GM20000 (cell line): ENCODE measurements around the gene PTPRT.

Source experiments
- DNase-seq: peaks from one replicate; pipeline ENCODE4 v3.0.0; 2012; ENCODE audit warnings: low spot score
- TF ChIP-seq, protein P1 (sequence below): IDR thresholded peaks from 2 replicates; pipeline ENCODE4 v1.5.1; 2012; ENCODE audit warnings: mild to moderate bottlenecking, control low read depth; ENCODE audit errors: extremely low read depth, missing control alignments

The PTPRT gene

DNA sequence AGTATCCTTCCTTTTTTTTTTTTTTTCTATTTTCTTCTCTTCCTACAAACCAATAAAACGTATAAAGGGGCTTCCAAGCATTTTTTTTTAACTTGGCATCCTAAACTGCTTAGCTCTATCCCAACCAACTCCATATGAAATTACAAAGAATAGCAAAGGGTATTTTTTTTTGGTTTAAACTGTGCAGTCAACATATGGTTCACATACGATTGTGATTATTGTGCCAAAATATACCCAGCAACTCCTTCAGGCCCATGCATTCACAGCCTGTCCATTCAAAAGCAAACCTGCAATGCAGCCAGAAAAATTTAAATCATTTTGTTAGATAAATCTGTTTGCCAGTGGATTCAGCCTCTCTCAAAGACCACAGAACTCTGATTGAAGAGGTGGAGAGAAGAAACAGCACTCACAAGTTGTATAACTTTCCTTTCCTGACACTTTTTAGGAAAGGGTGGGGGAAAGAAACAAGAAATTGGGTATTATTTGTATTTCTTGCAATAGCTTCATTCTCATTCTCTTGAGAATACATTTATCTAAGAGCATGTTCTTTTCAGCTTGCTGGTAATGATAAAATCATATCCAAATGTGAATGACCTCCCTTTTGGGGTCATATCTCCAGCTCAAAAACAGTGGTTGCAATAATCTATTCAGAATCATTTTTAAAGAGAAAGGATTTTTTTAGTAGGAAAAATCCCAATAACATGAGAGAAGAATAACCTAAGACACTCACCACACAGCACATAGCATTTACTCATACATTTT lies 870.3 kb downstream of the PTPRT start:
- DNase-seq, result no peak
- TF ChIP-seq, protein P1, sequence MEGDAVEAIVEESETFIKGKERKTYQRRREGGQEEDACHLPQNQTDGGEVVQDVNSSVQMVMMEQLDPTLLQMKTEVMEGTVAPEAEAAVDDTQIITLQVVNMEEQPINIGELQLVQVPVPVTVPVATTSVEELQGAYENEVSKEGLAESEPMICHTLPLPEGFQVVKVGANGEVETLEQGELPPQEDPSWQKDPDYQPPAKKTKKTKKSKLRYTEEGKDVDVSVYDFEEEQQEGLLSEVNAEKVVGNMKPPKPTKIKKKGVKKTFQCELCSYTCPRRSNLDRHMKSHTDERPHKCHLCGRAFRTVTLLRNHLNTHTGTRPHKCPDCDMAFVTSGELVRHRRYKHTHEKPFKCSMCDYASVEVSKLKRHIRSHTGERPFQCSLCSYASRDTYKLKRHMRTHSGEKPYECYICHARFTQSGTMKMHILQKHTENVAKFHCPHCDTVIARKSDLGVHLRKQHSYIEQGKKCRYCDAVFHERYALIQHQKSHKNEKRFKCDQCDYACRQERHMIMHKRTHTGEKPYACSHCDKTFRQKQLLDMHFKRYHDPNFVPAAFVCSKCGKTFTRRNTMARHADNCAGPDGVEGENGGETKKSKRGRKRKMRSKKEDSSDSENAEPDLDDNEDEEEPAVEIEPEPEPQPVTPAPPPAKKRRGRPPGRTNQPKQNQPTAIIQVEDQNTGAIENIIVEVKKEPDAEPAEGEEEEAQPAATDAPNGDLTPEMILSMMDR, result no peak

DNA sequence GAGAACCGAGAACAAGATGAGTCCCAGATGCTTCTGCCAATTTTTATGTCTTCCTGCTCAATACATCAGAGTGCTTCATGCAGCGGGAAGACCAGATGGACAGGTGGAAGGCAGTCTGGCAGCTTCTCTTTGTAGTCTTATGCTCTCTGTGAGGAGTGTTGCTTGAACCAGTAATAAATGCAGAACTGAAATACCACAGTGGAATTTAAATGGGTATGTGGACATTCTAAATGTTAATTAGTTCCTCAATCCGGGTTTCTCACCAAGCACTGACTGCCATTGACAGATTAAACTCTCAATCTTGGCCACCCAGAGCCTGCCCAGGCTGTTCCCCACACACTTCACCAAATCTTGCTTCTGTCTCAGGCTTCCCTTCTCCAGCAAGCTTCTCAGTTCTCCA lies 876.0 kb downstream of the PTPRT start:
- no peak for DNase-seq
- TF ChIP-seq, protein P1, result no peak

DNA sequence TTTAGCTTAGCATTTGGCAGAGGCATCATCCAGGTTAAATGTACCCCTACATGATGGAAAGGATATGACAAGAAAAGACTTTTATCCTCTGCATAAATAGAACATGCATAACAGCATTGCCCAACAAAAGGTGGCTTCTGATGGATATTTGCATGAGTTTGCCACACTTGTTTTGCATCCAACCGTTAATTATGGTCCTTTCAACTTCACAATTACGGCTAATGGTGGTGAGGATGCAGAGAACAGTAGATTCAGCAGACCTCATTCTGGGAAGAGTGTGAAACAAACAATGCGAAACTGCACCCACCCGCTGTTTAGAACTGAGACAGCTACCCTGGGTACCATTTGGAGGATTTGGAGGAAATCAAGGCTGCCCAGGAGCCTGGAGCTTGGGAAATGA lies 880.7 kb downstream of the PTPRT start:
- DNase-seq, result no peak
- TF ChIP-seq, protein P1, result no peak

DNA sequence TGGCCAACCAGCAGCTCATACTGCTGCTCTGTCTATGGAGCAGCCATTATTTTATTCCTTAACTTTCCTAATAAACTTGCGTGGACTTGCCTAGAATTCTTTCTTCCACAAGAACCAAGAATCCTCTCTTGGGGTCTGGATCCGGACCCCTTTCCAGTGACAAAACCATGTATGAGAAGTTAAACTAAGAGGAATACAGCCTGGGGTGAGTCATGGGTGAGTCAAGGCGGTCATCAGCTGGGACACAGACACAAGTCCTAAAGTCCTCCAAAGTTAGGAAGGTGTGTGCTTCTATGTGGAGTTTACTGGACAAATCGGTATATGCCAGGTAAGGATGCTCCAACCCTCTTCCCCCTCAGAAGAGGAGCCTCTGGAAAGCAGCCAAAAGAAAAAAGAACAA lies 881.5 kb downstream of the PTPRT start:
- DNase-seq, result no peak
- TF ChIP-seq, protein P1, result no peak

DNA sequence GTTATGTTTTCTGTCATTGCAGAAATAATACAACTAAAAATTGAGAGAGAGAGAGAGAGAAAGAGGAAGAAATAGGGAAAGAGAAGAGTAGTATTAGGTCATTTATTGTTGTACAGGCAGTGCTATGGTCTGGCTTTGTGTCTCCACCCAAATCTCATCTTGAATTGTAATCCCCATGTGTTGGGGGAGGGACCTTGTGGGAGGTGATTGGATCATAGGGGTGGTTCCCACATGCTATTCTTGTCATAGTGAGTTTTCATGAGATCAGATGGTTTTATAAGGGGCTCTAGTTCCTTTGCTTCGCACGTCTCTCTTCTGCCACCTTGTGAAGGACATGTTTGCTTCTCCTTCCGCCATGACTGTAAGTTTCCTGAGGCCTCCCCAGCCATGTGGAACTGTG lies 894.1 kb downstream of the PTPRT start:
- TF ChIP-seq, protein P1, result no peak

DNA sequence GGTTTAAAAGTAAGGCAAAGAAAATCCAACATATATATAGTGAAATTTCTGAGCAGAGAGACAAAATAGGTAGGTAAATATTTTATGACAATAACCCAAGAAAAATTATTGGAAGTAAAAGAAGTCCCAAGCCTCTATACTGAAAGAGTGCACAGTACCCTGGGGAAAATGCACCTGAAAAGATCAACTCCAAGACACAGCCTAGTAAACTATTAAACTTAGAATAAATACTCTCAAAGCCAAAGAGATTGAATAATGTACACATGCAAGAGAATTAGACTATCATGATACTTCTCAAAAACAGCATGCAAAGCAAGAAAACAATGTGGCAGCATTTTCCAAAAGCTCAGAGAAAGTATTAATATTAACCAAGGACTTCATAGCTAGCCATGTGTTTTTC lies 894.7 kb downstream of the PTPRT start:
- TF ChIP-seq, protein P1, result no peak
- no peak for DNase-seq

More for the DNA sequence above, 894.1 kb downstream of the PTPRT start:
- no peak for DNase-seq

DNA sequence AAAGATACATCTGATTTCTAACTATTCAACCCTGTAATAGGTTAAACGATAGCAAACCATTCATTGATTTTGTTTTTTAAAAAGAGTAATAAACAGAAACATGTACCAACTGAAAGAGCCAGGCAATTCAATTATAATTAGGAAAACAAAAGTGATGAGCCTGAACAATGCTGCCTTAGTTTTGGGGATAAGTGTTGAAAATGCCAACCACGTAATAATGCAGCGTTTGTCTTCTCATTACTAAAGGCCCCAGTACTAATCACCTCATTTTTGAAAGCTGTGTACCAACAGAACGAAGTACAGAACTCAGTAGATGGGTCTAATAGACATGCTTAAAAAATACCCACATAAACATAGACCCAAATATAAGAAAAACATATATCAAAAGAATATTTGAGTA lies 907.9 kb downstream of the PTPRT start:
- DNase-seq, result no peak

More for the DNA sequence above, 907.9 kb downstream of the PTPRT start:
- TF ChIP-seq, protein P1, result no peak
